ENCODE data around the gene NLRP3. TPM values are rescaled to one million over a fixed set of nuclear protein-coding genes. Genes with fewer than 3 reads are reported as not detected.

Gene NLRP3
- total and polyA plus RNA-seq, 9 of the 15 experiments (the other 6 are each of a cell fraction or from before 2014, with no cell fraction given) = not detected

- TF ChIP-seq CHAMP1 (IDR thresholded peaks at IDR 0.05) (no peak), RNF219 (CRISPR knock-in tag; IDR thresholded peaks at IDR 0.05) (peak; percentile 91), GTF2A2 (tag; IDR thresholded peaks at IDR 0.05) (peak; percentile 99), U2AF2 (optimal IDR thresholded peaks at IDR 0.05; ENCODE audit: low read depth, low read length) (no peak), ZSCAN32 (CRISPR knock-in tag; IDR thresholded peaks at IDR 0.05) (peak; percentile 94), ZNF79 (CRISPR knock-in tag; IDR thresholded peaks at IDR 0.05; ENCODE audit: low read depth) (peak; percentile 100), ZC3H8 (IDR thresholded peaks at IDR 0.05) (no peak), ILK (tag; IDR thresholded peaks at IDR 0.05; ENCODE audit: borderline replicate concordance, low read depth) (peak; percentile 98), BCLAF1 (IDR thresholded peaks at IDR 0.05; ENCODE audit: borderline replicate concordance in 1 of 2, control insufficient read depth in 1 of 2, low read depth in 2 of 2, low read length in 1 of 2) (no peak), CBX8 (IDR thresholded peaks at IDR 0.05; ENCODE audit: borderline replicate concordance, extremely low read depth, low read depth, low read length, poor library complexity, severe bottlenecking) (no peak), JUND (IDR thresholded peaks at IDR 0.05; ENCODE audit: borderline replicate concordance, low read depth, low read length) (peak; percentile 23; the same call in 1 of the 2 replicates), JUND (tag; IDR thresholded peaks at IDR 0.05; ENCODE audit: borderline replicate concordance, low read depth, low read length) (peak; percentile 23; the same call in 1 of the 3 replicates)
- TF ChIP-seq, protein P1, sequence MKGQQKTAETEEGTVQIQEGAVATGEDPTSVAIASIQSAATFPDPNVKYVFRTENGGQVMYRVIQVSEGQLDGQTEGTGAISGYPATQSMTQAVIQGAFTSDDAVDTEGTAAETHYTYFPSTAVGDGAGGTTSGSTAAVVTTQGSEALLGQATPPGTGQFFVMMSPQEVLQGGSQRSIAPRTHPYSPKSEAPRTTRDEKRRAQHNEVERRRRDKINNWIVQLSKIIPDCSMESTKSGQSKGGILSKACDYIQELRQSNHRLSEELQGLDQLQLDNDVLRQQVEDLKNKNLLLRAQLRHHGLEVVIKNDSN (CRISPR knock-in tag; IDR thresholded peaks at IDR 0.05) = no peak
- TF ChIP-seq, protein P2, sequence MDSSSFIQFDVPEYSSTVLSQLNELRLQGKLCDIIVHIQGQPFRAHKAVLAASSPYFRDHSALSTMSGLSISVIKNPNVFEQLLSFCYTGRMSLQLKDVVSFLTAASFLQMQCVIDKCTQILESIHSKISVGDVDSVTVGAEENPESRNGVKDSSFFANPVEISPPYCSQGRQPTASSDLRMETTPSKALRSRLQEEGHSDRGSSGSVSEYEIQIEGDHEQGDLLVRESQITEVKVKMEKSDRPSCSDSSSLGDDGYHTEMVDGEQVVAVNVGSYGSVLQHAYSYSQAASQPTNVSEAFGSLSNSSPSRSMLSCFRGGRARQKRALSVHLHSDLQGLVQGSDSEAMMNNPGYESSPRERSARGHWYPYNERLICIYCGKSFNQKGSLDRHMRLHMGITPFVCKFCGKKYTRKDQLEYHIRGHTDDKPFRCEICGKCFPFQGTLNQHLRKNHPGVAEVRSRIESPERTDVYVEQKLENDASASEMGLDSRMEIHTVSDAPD (CRISPR knock-in tag; IDR thresholded peaks at IDR 0.05) = peak; percentile 98
Measured at GRCh38 chr1:247367786-247368422, 48.1 kb upstream of the NLRP3 start (continued).

Measured in K562 (cell line).